HFFc6 (cell line): ENCODE results near the gene CFAP74. TPM values are rescaled to one million over a fixed set of nuclear protein-coding genes. Genes with fewer than 3 reads are reported as not detected.

ENCODE experiments used
- DNase-seq: peaks from one replicate; pipeline ENCODE4 v3.0.0-alpha.2; 2018
- H3K27ac Mint-ChIP-seq: 2 replicates; pipeline ENCODE4 v1.8.0; 2020; ENCODE audit warnings: mild to moderate bottlenecking, mixed read lengths
- H3K27me3 Mint-ChIP-seq: 2 replicates; pipeline ENCODE4 v1.8.0; 2021; ENCODE audit warnings: mild to moderate bottlenecking, moderate library complexity, mixed read lengths; ENCODE audit not compliant: insufficient read depth
- H3K36me3 Mint-ChIP-seq: 2 replicates; pipeline ENCODE4 v1.8.0; 2021; ENCODE audit warnings: low read depth, mixed read lengths
- H3K4me1 Mint-ChIP-seq: 2 replicates; pipeline ENCODE4 v1.8.0; 2020; ENCODE audit warnings: low read depth, mixed read lengths
- H3K4me3 Mint-ChIP-seq: 2 replicates; pipeline ENCODE4 v1.8.0; 2020; ENCODE audit warnings: mild to moderate bottlenecking, moderate library complexity, mixed read lengths
- H3K9me3 Mint-ChIP-seq: 2 replicates; pipeline ENCODE4 v1.8.0; 2020; ENCODE audit warnings: mild to moderate bottlenecking, mixed read lengths
- total RNA-seq, 6 experiments: library from RNA; stranded (reverse); fragmentation: NEBNext Ultra II Directional; extraction: Animal tissue kit (Norgen Biotek cat#: 25700); gene quantifications; 2 replicates in 1 of 6; 3 replicates in 5 of 6; pipeline ENCODE4 v1.2.3, GENCODE V29; 2021
- TF ChIP-seq, protein P1 (sequence below): fragments of 200-600 bp; sonication (generic); IDR thresholded peaks from 2 replicates; pipeline ENCODE4 v1.5.0; 2021; ENCODE audit warnings: antibody characterized with exemption, mild to moderate bottlenecking

The CFAP74 gene
- total RNA-seq, 6 experiments from 2014 or later: not detected

DNA sequence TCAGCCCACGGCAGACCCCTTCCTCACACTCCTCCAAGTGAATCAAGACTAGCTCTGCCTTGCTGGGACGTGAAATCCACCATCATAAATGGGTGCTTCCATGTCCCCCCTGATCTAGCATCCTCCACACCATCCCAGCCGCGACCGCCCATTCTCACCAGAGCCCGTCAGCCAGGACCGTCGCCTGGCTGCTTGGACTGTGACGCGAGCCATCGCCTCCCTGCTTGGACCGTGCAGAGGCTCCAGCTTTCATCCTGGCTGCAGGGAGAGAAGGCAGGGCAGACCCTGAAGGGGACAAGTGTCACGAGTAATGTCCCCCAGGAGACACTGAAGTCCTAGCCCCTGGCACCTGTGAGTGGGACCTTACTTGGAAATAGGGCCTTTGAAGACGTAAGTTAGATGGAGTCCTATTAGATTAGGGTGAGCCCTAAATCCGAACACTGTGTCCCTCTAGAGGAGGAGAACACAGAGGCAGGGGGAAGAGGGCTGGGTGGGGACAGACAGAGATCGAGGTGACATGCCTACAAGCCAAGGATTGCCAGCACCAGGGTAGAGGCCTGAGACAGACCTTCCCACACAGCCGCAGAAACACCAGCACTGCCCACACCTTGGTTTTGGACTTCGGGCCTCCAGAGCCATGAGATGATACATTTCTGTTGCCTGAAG, 33.9 kb upstream of the CFAP74 start:
- Mint-ChIP-seq H3K27ac (no peak overlapping the region), H3K4me1 (no peaks in the 10 kb centered on the region), H3K9me3 (no peaks in the 10 kb centered on the region; the same call in 1 of the 2 replicates), H3K36me3 (no peaks in the 10 kb centered on the region; the same call in 1 of the 2 replicates), H3K27me3 (peaks cover 41% of the 10 kb centered on the region), H3K4me3 (no peak overlapping the region)
- TF ChIP-seq, protein P1, sequence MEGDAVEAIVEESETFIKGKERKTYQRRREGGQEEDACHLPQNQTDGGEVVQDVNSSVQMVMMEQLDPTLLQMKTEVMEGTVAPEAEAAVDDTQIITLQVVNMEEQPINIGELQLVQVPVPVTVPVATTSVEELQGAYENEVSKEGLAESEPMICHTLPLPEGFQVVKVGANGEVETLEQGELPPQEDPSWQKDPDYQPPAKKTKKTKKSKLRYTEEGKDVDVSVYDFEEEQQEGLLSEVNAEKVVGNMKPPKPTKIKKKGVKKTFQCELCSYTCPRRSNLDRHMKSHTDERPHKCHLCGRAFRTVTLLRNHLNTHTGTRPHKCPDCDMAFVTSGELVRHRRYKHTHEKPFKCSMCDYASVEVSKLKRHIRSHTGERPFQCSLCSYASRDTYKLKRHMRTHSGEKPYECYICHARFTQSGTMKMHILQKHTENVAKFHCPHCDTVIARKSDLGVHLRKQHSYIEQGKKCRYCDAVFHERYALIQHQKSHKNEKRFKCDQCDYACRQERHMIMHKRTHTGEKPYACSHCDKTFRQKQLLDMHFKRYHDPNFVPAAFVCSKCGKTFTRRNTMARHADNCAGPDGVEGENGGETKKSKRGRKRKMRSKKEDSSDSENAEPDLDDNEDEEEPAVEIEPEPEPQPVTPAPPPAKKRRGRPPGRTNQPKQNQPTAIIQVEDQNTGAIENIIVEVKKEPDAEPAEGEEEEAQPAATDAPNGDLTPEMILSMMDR: no peak
- no peak for DNase-seq

DNA sequence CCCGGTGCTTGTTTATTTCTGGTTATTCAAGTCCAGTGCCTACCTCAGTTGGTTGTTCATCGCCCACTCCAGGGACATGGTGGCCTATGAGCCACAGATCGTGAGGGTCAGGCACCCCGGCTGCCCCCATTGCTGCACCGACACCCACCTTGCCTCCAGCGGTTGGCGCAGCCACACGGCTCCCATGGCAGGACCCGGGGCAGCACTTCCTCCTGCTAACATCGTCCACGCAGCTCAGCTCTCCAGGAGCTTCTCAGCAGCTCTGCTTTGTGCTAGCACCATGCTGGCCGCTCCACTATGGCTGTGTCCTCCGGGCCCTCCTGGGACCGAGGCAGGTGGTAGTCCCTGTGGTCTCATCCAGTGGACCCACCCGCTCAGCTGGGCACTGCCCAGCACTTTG, 32.7 kb upstream of the CFAP74 start:
- Mint-ChIP-seq H3K27me3 (peaks cover 41% of the 10 kb centered on the region), H3K36me3 (no peaks in the 10 kb centered on the region; the same call in 1 of the 2 replicates), H3K4me1 (no peaks in the 10 kb centered on the region), H3K27ac (no peak overlapping the region), H3K9me3 (no peaks in the 10 kb centered on the region; the same call in 1 of the 2 replicates), H3K4me3 (no peak overlapping the region)
- TF ChIP-seq, protein P1: no peak
- no peak for DNase-seq

DNA sequence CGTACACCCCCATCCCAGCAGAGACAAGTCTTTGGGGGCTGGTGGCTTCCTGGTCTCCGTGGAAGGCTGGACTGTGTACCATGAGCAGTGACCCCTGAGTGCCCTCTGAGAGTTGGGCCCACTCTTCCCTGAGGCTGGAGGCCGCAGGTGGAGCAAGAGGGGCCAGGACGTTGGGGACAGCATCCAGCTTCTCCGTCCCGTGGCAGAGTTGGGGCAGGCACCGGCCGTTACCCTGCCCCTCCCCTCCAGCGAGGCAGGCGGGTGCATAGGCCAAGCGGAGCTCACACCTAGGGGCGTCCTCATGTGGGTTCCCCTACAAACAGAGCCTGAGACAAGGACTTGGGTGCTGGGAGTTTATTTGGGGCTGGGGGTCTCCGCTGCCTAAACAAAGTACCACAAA, 29.6 kb upstream of the CFAP74 start:
- Mint-ChIP-seq H3K4me3 (no peak overlapping the region), H3K27ac (no peak overlapping the region), H3K36me3 (no peaks in the 10 kb centered on the region; the same call in 1 of the 2 replicates), H3K27me3 (peaks cover 32% of the 10 kb centered on the region), H3K4me1 (no peaks in the 10 kb centered on the region), H3K9me3 (no peaks in the 10 kb centered on the region; the same call in 1 of the 2 replicates)
- TF ChIP-seq, protein P1: no peak
- DNase-seq: no peak

DNA sequence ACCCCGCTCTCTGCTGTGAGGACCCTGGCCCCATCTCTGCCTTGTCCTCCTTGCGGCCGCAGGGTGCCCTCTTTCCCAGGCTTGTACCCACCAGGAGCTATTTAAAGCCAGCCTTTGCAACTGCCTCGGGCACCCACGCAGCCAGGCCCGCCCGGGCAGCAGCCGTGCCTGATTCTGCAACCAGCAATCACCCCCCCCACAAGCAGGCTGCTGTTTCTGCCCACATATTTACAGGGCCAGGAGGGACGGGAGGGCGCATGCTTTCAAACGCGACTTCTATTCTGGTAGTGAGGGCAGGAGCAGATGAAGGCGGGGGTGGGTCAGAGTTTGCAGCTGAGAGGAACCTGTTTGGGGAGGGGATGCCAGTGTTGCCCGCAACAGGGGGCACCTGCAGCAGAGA, 29.2 kb upstream of the CFAP74 start:
- Mint-ChIP-seq H3K4me3 (no peak overlapping the region), H3K27me3 (peaks cover 29% of the 10 kb centered on the region), H3K27ac (no peak overlapping the region), H3K36me3 (no peaks in the 10 kb centered on the region), H3K4me1 (no peaks in the 10 kb centered on the region), H3K9me3 (no peaks in the 10 kb centered on the region)
- DNase-seq: no peak
- TF ChIP-seq, protein P1: no peak

DNA sequence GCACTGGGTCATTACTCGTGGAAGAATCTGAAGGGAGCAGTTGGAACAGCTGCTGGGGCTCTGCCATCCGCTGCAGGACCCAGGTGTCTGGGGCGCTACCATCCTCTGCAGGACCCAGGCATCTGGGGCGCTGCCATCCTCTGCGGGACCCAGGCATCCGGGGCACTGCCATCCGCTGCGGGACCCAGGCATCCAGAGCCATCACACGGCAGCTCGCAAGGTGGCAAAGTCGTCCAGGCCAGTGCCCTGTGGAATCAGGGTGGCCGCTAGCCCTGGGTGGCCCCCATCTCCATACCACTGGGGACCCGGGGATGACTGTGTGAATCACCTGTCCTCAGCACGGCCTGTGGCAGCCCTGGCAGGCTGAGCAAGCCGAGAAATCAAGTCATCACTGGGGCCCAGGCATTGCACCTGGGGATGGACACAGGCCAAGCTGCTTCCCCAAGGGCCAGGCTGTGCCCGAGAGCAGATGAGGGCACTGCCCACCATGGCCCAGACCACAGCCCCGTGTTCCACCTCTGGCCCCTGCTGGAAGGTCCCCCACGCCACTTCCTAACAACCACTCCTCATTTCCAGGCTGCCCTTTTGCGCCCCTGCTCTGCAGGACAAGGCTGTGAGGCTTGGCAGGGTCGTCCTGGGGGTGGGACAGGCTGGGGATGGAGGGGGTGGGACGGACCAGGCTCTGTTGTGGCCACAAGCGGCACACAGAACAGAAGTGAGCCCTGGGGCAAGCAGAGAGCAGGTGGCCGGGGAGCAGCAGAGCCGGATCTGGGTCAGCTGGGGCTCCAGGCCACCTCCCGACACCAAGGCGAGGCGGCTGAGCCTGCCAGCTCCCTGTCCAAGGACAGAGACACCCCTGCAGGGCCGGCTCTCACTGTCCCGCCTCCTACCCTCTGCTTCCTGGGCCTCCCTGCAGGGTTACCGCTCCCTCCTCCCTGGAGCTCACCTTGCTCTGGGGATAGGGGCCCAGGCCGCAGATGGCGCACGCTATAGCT, 28.3 kb upstream of the CFAP74 start:
- DNase-seq: no peak
- TF ChIP-seq, protein P1: no peak
- Mint-ChIP-seq H3K4me1 (no peaks in the 10 kb centered on the region), H3K4me3 (no peak overlapping the region), H3K27me3 (peaks cover 30% of the 10 kb centered on the region), H3K27ac (no peak overlapping the region), H3K9me3 (no peaks in the 10 kb centered on the region), H3K36me3 (no peaks in the 10 kb centered on the region)
